Measurements from ENCODE around the gene ERN2. TPM values are rescaled to one million over a fixed set of nuclear protein-coding genes. Genes with fewer than 3 reads are reported as not detected.

Gene ERN2
- total and polyA plus RNA-seq, 9 of the 15 experiments (the other 6 are each of a cell fraction or from before 2014, with no cell fraction given), result 0.07 to 1.5 (median 0.51) TPM; not detected in 3

GRCh38 chr16:23640931-23641765, 71.9 kb downstream of the ERN2 start, which contains the start of the genes DCTN5 and PALB2 (continued):
- no peak for TF ChIP-seq ZNF79 (CRISPR knock-in tag; IDR thresholded peaks at IDR 0.05; ENCODE audit: low read depth)
- peak; percentile 83 for TF ChIP-seq PHF20 (IDR thresholded peaks at IDR 0.05; ENCODE audit: partially characterized antibody)
- TF ChIP-seq BMI1 (IDR thresholded peaks at IDR 0.05; ENCODE audit: low read length), result no peak
- peak; percentile 98 for TF ChIP-seq ETV1 (tag; conservative IDR thresholded peaks at IDR 0.05; ENCODE audit: low read depth)
- peak; percentile 82 for TF ChIP-seq JUND (IDR thresholded peaks at IDR 0.05; ENCODE audit: borderline replicate concordance, low read depth, low read length)
- peak; percentile 24; the same call in 1 of the 3 replicates for TF ChIP-seq JUND (tag; IDR thresholded peaks at IDR 0.05; ENCODE audit: borderline replicate concordance, low read depth, low read length)
- peak; percentile 70 for TF ChIP-seq POLR2B (IDR thresholded peaks at IDR 0.05; ENCODE audit: low read depth, partially characterized antibody)
- TF ChIP-seq BCL6 (CRISPR knock-in tag; IDR thresholded peaks at IDR 0.05), result no peak
- no peak for TF ChIP-seq ZNF398 (CRISPR knock-in tag; IDR thresholded peaks at IDR 0.05)
- TF ChIP-seq SPI1 (IDR thresholded peaks at IDR 0.05; ENCODE audit: borderline replicate concordance, low read depth, low read length), result peak; percentile 90
- no peak for TF ChIP-seq ZNF146 (CRISPR knock-in tag; IDR thresholded peaks at IDR 0.05; ENCODE audit: unreplicated experiment)
- no peak for TF ChIP-seq PPARD (CRISPR knock-in tag; IDR thresholded peaks at IDR 0.05)
- peak; percentile 86 for TF ChIP-seq HMGN3 (IDR thresholded peaks at IDR 0.05; ENCODE audit: borderline replicate concordance, extremely low read depth, insufficient read length, low read depth, low read length)
- TF ChIP-seq, protein P1, sequence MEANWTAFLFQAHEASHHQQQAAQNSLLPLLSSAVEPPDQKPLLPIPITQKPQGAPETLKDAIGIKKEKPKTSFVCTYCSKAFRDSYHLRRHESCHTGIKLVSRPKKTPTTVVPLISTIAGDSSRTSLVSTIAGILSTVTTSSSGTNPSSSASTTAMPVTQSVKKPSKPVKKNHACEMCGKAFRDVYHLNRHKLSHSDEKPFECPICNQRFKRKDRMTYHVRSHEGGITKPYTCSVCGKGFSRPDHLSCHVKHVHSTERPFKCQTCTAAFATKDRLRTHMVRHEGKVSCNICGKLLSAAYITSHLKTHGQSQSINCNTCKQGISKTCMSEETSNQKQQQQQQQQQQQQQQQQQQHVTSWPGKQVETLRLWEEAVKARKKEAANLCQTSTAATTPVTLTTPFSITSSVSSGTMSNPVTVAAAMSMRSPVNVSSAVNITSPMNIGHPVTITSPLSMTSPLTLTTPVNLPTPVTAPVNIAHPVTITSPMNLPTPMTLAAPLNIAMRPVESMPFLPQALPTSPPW (CRISPR knock-in tag; IDR thresholded peaks at IDR 0.05), result peak; percentile 52; the same call in 1 of the 2 replicates
- TF ChIP-seq CREB3L1 (IDR thresholded peaks at IDR 0.05; ENCODE audit: borderline replicate concordance, low read depth), result peak; percentile 78
- no peak for TF ChIP-seq ZNF212 (CRISPR knock-in tag; IDR thresholded peaks at IDR 0.05)
- peak; percentile 94 for TF ChIP-seq DACH1 (IDR thresholded peaks at IDR 0.05; ENCODE audit: partially characterized antibody)
- TF ChIP-seq YY1 (IDR thresholded peaks at IDR 0.05; ENCODE audit: borderline replicate concordance in 1 of 3, control insufficient read depth in 1 of 3, extremely low read depth in 1 of 3, insufficient read depth in 3 of 3, insufficient read length in 1 of 3, insufficient replicate concordance in 2 of 3, low read depth in 1 of 3, low read length in 2 of 3), result peak; percentile 46 to 89 (median 87)
- TF ChIP-seq POLR3A (IDR thresholded peaks at IDR 0.05; ENCODE audit: borderline replicate concordance, extremely low read depth, insufficient read depth, insufficient read length), result no peak
- TF ChIP-seq, protein P2, sequence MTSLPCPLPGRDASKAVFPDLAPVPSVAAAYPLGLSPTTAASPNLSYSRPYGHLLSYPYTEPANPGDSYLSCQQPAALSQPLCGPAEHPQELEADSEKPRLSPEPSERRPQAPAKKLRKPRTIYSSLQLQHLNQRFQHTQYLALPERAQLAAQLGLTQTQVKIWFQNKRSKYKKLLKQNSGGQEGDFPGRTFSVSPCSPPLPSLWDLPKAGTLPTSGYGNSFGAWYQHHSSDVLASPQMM (CRISPR knock-in tag; IDR thresholded peaks at IDR 0.05), result no peak
